ENCODE results near the gene RWDD3.

The RWDD3 gene

GRCh38 chr1:95229706-95230105, 4.3 kb upstream of the RWDD3 start:
- no peak for DNase-seq (ENCODE audit: low read depth in 1 of 2, low spot score in 1 of 2)

GRCh38 chr1:95230256-95230655, 3.8 kb upstream of the RWDD3 start:
- DNase-seq (ENCODE audit: low read depth in 1 of 2, low spot score in 1 of 2): no peak

GRCh38 chr1:95230768-95231191, 3.2 kb upstream of the RWDD3 start:
- DNase-seq (ENCODE audit: low read depth in 1 of 2, low spot score in 1 of 2): no peak

GRCh38 chr1:95232646-95233318, 1.2 kb upstream of the RWDD3 start:
- DNase-seq (ENCODE audit: low read depth in 1 of 2, low spot score in 1 of 2): no peak

- no peak for DNase-seq (ENCODE audit: low read depth in 1 of 2, low spot score in 1 of 2)
These were observed 682 bp upstream of the RWDD3 start for GRCh38 chr1:95233319-95233736.

GRCh38 chr1:95236784-95237575, 3.0 kb downstream of the RWDD3 start:
- DNase-seq (ENCODE audit: low read depth in 1 of 2, low spot score in 1 of 2): no peak

- DNase-seq (ENCODE audit: low read depth in 1 of 2, low spot score in 1 of 2): no peak
These were observed 4.1 kb downstream of the RWDD3 start for GRCh38 chr1:95237981-95238703.

- DNase-seq (ENCODE audit: low read depth in 1 of 2, low spot score in 1 of 2): no peak
These were observed 11.0 kb downstream of the RWDD3 start for GRCh38 chr1:95245029-95245428.

- DNase-seq (ENCODE audit: low read depth in 1 of 2, low spot score in 1 of 2): no peak
These were observed 12.5 kb downstream of the RWDD3 start for GRCh38 chr1:95246511-95246910.

GRCh38 chr1:95247607-95248006, 13.6 kb downstream of the RWDD3 start:
- DNase-seq (ENCODE audit: low read depth in 1 of 2, low spot score in 1 of 2): no peak

GRCh38 chr1:95249916-95250315, 15.9 kb downstream of the RWDD3 start:
- no peak for DNase-seq (ENCODE audit: low read depth in 1 of 2, low spot score in 1 of 2)

GRCh38 chr1:95252422-95252821, 18.4 kb downstream of the RWDD3 start:
- DNase-seq (ENCODE audit: low read depth in 1 of 2, low spot score in 1 of 2): no peak

GRCh38 chr1:95254959-95255358, 20.9 kb downstream of the RWDD3 start:
- DNase-seq (ENCODE audit: low read depth in 1 of 2, low spot score in 1 of 2): no peak

- DNase-seq (ENCODE audit: low read depth in 1 of 2, low spot score in 1 of 2): no peak
These were observed 21.8 kb downstream of the RWDD3 start for GRCh38 chr1:95255826-95256225.

- no peak for DNase-seq (ENCODE audit: low read depth in 1 of 2, low spot score in 1 of 2)
These were observed 23.7 kb downstream of the RWDD3 start for GRCh38 chr1:95257758-95258157.

- DNase-seq (ENCODE audit: low read depth in 1 of 2, low spot score in 1 of 2): no peak
These were observed 25.2 kb downstream of the RWDD3 start for GRCh38 chr1:95259245-95259644.

- no peak for DNase-seq (ENCODE audit: low read depth in 1 of 2, low spot score in 1 of 2)
These were observed 28.9 kb downstream of the RWDD3 start for GRCh38 chr1:95262913-95263312.

GRCh38 chr1:95263450-95263849, 29.4 kb downstream of the RWDD3 start:
- no peak for DNase-seq (ENCODE audit: low read depth in 1 of 2, low spot score in 1 of 2)

- DNase-seq (ENCODE audit: low read depth in 1 of 2, low spot score in 1 of 2): no peak
These were observed 31.1 kb downstream of the RWDD3 start for GRCh38 chr1:95265106-95265505.

GRCh38 chr1:95276429-95276828, 42.4 kb downstream of the RWDD3 start:
- no peak for DNase-seq (ENCODE audit: low read depth in 1 of 2, low spot score in 1 of 2)

GRCh38 chr1:95278173-95279006, 44.4 kb downstream of the RWDD3 start:
- no peak for DNase-seq (ENCODE audit: low read depth in 1 of 2, low spot score in 1 of 2)

All from activated T-helper 1 cell treated with anti-CD3 and anti-CD28 coated beads, Interleukin-2, amount 50 U/mL, for 16 hours (primary cell).